ENCODE results near the gene E2F8.
A peak's percentile ranks its signal among the peaks of the same experiment; 100 is the strongest.

E2F8 gene

GRCh38 chr11:19243143-19243542 is 2.4 kb upstream of the E2F8 start:
- Mint-ChIP-seq H3K27ac (no peak overlapping the region), H3K36me3 (peaks cover 3 to 4% of the 10 kb centered on the region in 2 donors), H3K27me3 (peaks cover 32 to 37% of the 10 kb centered on the region in 2 donors), H3K9me3 (no peaks in the 10 kb centered on the region), H3K4me3 (no peak overlapping the region), H3K4me1 (peaks cover 16 to 31% of the 10 kb centered on the region in 2 donors)
- no peak for ATAC-seq (replicated peaks)
- no peak for DNase-seq

- H3K27me3 Mint-ChIP-seq: peaks cover 32 to 37% of the 10 kb centered on the region in 2 donors
- ATAC-seq (replicated peaks): no peak
Measured at GRCh38 chr11:19242179-19242932, 1.6 kb upstream of the E2F8 start.

GRCh38 chr11:19241260-19242178 is 774 bp upstream of the E2F8 start:
- DNase-seq: no peak
- ATAC-seq (replicated peaks): peak; percentile 18 to 35
- Mint-ChIP-seq H3K9me3 (no peaks in the 10 kb centered on the region), H3K27me3 (peaks cover 27 to 33% of the 10 kb centered on the region in 2 donors), H3K4me3 (peak overlapping the region; percentile 93 to 95), H3K36me3 (peaks cover 3 to 4% of the 10 kb centered on the region in 2 donors), H3K27ac (no peak overlapping the region), H3K4me1 (peaks cover 16 to 31% of the 10 kb centered on the region in 2 donors)

More at GRCh38 chr11:19242179-19242932, 1.6 kb upstream of the E2F8 start:
- peaks cover 16 to 31% of the 10 kb centered on the region in 2 donors for H3K4me1 Mint-ChIP-seq
- DNase-seq: no peak
- no peaks in the 10 kb centered on the region for H3K9me3 Mint-ChIP-seq
- peak overlapping the region; percentile 56 for H3K27ac Mint-ChIP-seq
- H3K36me3 Mint-ChIP-seq: peaks cover 3 to 4% of the 10 kb centered on the region in 2 donors
- peak overlapping the region; percentile 82 to 95 for H3K4me3 Mint-ChIP-seq

GRCh38 chr11:19239039-19239438 is 1.7 kb downstream of the E2F8 start:
- peaks cover 20 to 26% of the 10 kb centered on the region in 2 donors for H3K27me3 Mint-ChIP-seq
- DNase-seq (no peak), ATAC-seq (replicated peaks) (no peak)
- no peaks in the 10 kb centered on the region for H3K9me3 Mint-ChIP-seq
- no peak overlapping the region for H3K4me3 Mint-ChIP-seq
- H3K36me3 Mint-ChIP-seq: peaks cover 4 to 6% of the 10 kb centered on the region in 2 donors
- H3K4me1 Mint-ChIP-seq: peaks cover 16 to 27% of the 10 kb centered on the region in 2 donors
- H3K27ac Mint-ChIP-seq: no peak overlapping the region

- ATAC-seq (replicated peaks) (no peak), DNase-seq (no peak)
- peaks cover 18 to 21% of the 10 kb centered on the region in 2 donors for H3K27me3 Mint-ChIP-seq
- peaks cover 4 to 6% of the 10 kb centered on the region in 2 donors for H3K36me3 Mint-ChIP-seq
- no peak overlapping the region for H3K4me3 Mint-ChIP-seq
- no peaks in the 10 kb centered on the region for H3K9me3 Mint-ChIP-seq
- no peak overlapping the region for H3K27ac Mint-ChIP-seq
- H3K4me1 Mint-ChIP-seq: peaks cover 14 to 19% of the 10 kb centered on the region in 2 donors
Measured at GRCh38 chr11:19237813-19238212, 2.9 kb downstream of the E2F8 start.

- Mint-ChIP-seq H3K4me1 (peaks cover 14 to 15% of the 10 kb centered on the region in 2 donors), H3K27ac (no peak overlapping the region), H3K9me3 (no peaks in the 10 kb centered on the region), H3K36me3 (peaks cover 4 to 6% of the 10 kb centered on the region in 2 donors), H3K27me3 (peaks cover 14 to 17% of the 10 kb centered on the region in 2 donors), H3K4me3 (no peak overlapping the region)
- ATAC-seq (replicated peaks) (no peak), DNase-seq (no peak)
Measured at GRCh38 chr11:19237381-19237780, 3.4 kb downstream of the E2F8 start.

GRCh38 chr11:19234231-19234817 is 6.4 kb downstream of the E2F8 start:
- ATAC-seq (replicated peaks): no peak
- no peaks in the 10 kb centered on the region for H3K9me3 Mint-ChIP-seq
- DNase-seq: no peak
- peaks cover 0 to 2% of the 10 kb centered on the region in 2 donors for H3K4me1 Mint-ChIP-seq
- peaks cover 0 to 3% of the 10 kb centered on the region in 2 donors for H3K36me3 Mint-ChIP-seq
- no peak overlapping the region for H3K4me3 Mint-ChIP-seq
- H3K27me3 Mint-ChIP-seq: peaks cover 4 to 6% of the 10 kb centered on the region in 2 donors
- H3K27ac Mint-ChIP-seq: no peak overlapping the region

- H3K4me3 Mint-ChIP-seq: no peak overlapping the region
- no peak for DNase-seq
- H3K27me3 Mint-ChIP-seq: no peaks in the 10 kb centered on the region
- H3K4me1 Mint-ChIP-seq: peaks cover 0 to 2% of the 10 kb centered on the region in 2 donors
- peaks cover 0 to 3% of the 10 kb centered on the region in 2 donors for H3K36me3 Mint-ChIP-seq
- no peak for ATAC-seq (replicated peaks)
- no peak overlapping the region for H3K27ac Mint-ChIP-seq
- no peaks in the 10 kb centered on the region for H3K9me3 Mint-ChIP-seq
Measured at GRCh38 chr11:19232910-19233503, 7.7 kb downstream of the E2F8 start.

GRCh38 chr11:19229671-19230070 is 11.1 kb downstream of the E2F8 start:
- peaks cover 0 to 2% of the 10 kb centered on the region in 2 donors for H3K4me1 Mint-ChIP-seq
- no peaks in the 10 kb centered on the region for H3K9me3 Mint-ChIP-seq
- H3K27me3 Mint-ChIP-seq: no peaks in the 10 kb centered on the region
- DNase-seq: no peak
- H3K4me3 Mint-ChIP-seq: no peak overlapping the region
- H3K36me3 Mint-ChIP-seq: no peaks in the 10 kb centered on the region
- H3K27ac Mint-ChIP-seq: no peak overlapping the region
- ATAC-seq (replicated peaks): no peak

- Mint-ChIP-seq H3K27me3 (no peaks in the 10 kb centered on the region), H3K4me3 (no peak overlapping the region), H3K36me3 (no peaks in the 10 kb centered on the region), H3K9me3 (no peaks in the 10 kb centered on the region), H3K27ac (no peak overlapping the region), H3K4me1 (peaks cover 0 to 2% of the 10 kb centered on the region in 2 donors)
- DNase-seq (no peak), ATAC-seq (replicated peaks) (no peak)
Measured at GRCh38 chr11:19228968-19229367, 11.8 kb downstream of the E2F8 start.

- Mint-ChIP-seq H3K4me3 (no peak overlapping the region), H3K9me3 (peaks cover 5% of the 10 kb centered on the region in 2 donors), H3K4me1 (no peaks in the 10 kb centered on the region), H3K27me3 (no peaks in the 10 kb centered on the region), H3K36me3 (no peaks in the 10 kb centered on the region), H3K27ac (no peak overlapping the region)
- ATAC-seq (replicated peaks): no peak
- no peak for DNase-seq
Measured at GRCh38 chr11:19226378-19227195, 14.2 kb downstream of the E2F8 start.

- no peaks in the 10 kb centered on the region for H3K36me3 Mint-ChIP-seq
- ATAC-seq (replicated peaks) (no peak), DNase-seq (no peak)
- peaks cover 5% of the 10 kb centered on the region in 2 donors for H3K9me3 Mint-ChIP-seq
- no peak overlapping the region for H3K27ac Mint-ChIP-seq
- no peaks in the 10 kb centered on the region for H3K4me1 Mint-ChIP-seq
- H3K27me3 Mint-ChIP-seq: no peaks in the 10 kb centered on the region
- H3K4me3 Mint-ChIP-seq: no peak overlapping the region
Measured at GRCh38 chr11:19225581-19225980, 15.2 kb downstream of the E2F8 start.

GRCh38 chr11:19225123-19225522 is 15.6 kb downstream of the E2F8 start:
- Mint-ChIP-seq H3K36me3 (no peaks in the 10 kb centered on the region), H3K4me3 (no peak overlapping the region), H3K27ac (no peak overlapping the region), H3K4me1 (no peaks in the 10 kb centered on the region), H3K9me3 (peaks cover 5% of the 10 kb centered on the region in 2 donors), H3K27me3 (no peaks in the 10 kb centered on the region)
- DNase-seq (no peak), ATAC-seq (replicated peaks) (no peak)

Data from stimulated activated naive B cell treated with anti-CD40 and anti-IgM and Interleukin-4, amounts not matched to agents 10 μg/mL and 1 μg/mL and 100 μg/mL, for 72 hours (primary cell).